NAMALWA (cell line): ENCODE results near the gene SERTAD3.
"Not testable (repeated sequence)": the region's sequence is repeated elsewhere in the genome, so short reads cannot be mapped to it uniquely, and the experiment has no call there.

Experiments
- DNase-seq: peaks from one replicate; pipeline ENCODE4 v3.0.0-alpha.2; 2015; ENCODE audit warnings: low spot score

SERTAD3 gene

GRCh38 chr19:40457953-40458596, 13.9 kb upstream of the SERTAD3 start:
- DNase-seq = no peak

DNA sequence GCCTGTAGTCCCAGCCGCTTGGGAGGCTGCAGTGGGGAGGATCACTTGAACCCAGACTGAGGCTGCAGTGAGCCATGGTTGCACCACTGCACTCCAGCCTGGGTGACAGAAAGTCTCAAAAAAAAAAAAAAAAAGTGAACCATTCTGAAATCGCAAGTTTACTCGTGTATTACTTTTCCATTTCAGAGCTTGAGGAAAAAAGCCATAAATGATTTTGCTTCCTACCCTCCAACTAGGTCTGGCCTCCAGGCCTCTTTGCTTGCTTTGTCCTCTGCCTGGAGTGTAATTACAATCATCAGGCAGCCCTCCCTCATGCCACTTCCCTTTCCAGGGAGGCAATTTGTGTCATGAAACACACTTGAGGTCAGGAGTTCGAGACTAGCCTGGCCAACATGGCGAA, 12.9 kb upstream of the SERTAD3 start:
- no peak for DNase-seq

- DNase-seq = not testable (repeated sequence)
These were observed 9.8 kb upstream of the SERTAD3 start for GRCh38 chr19:40453943-40454342.

- no peak for DNase-seq
These were observed 9.1 kb upstream of the SERTAD3 start for GRCh38 chr19:40453151-40453735.

DNA sequence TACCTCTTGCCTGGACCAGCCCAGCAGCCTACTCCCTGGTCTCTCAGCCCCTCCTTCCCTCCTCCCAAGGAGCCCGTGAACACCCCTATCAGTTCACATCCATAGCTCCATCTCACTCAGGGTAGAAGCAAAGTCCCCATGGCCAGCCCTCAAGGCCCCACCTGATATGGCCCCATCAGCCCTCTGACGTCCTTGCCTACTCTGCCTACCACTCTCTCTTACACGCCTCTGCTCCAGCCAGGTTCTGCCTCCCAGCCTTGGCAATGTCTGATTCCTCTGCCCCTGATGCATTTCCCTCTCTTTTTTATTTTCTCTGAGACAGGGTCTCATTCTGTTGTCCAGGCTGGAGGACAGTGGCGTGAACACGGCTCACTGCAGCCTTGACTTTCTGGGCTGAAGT, 7.9 kb upstream of the SERTAD3 start:
- no peak for DNase-seq

DNA sequence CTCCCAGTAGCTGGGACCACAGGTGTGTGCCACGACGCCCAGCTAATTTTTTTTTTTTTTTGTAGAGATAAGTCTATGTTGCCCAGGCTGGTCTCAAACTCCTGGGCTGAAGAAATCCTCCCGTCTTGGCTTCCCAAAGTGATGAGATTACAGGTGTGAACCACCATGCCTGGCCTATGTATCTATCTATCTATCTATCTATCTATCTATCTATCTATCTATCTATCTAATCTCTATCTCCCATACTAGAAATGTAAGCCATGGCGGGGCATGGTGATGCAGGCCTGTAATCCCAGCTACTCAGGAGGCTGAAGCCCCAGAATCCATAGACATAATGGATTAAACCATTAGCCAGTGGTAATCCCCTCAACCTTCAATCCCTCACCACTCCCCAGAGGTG, 6.5 kb upstream of the SERTAD3 start:
- no peak for DNase-seq

GRCh38 chr19:40449506-40449905, 5.4 kb upstream of the SERTAD3 start:
- no peak for DNase-seq

- DNase-seq = no peak
These were observed 2.2 kb upstream of the SERTAD3 start for GRCh38 chr19:40446263-40446784.

GRCh38 chr19:40445780-40446262, 1.7 kb upstream of the SERTAD3 start:
- DNase-seq = no peak

GRCh38 chr19:40444825-40445312, 734 bp upstream of the SERTAD3 start:
- no peak for DNase-seq

- peak; percentile 100 for DNase-seq
These were observed 770 bp downstream of the SERTAD3 start for GRCh38 chr19:40443131-40443999.

DNA sequence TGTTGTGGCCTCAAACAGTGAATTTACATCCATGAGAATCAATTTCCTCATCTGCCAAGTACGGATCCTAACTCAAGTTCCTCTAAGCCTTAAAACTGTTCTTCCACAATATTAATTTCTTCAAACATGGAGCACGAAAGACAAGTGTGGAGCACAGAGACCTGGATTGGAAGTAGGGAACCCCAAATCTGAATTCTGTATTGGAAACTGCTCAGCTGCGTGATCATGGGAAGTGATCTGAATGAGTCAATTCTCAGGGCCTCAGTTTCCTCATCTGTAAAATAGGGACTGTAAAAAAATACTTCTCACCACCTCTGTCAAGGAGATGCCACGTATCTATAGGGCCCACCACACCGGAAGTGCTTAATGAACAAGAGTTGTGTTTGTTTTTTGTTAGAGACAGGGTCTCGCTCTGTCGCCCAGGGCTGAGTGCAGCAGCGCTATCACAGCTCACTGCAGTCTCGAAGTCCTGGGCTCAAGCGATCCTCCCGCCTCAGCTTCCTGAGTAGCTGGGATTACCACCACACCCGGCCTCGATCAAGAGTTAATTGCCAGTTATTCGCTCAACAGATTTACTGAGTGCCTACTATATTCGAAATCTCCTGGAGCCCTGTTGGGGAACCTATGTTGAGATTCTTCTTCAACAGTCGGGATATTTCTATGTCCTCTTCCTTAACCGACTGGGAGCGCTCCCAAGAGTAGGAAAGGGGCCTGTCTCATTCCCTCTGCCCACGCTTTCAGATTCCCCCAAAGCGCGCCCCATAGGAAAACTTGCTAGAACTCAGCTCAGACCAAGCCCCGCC, 1.6 kb downstream of the SERTAD3 start:
- peak; percentile 77 for DNase-seq

- DNase-seq = no peak
These were observed 2.3 kb downstream of the SERTAD3 start for GRCh38 chr19:40441719-40442253.

DNA sequence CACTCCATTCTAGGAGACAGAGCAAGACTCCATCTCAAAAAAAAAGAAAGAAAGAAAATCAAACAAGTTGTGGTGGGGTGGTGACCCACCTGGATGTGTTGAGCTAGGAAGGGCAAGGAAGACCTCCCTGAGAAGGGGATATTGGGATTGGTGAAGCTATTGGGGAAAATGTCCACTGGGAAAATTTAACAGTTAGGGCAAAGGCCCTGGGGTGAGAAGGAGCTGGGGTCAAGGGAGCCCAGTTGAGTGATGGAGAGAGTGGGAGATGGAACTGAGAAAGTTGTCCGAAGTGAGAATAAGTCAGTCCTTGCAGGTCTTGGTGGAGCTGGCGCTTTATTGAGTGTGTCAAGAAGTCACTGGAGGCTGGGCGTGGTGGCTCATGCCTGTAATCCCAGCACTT, 5.9 kb downstream of the SERTAD3 start:
- no peak for DNase-seq

- peak; percentile 32 for DNase-seq
These were observed 10.5 kb downstream of the SERTAD3 start for GRCh38 chr19:40433391-40434216.

DNA sequence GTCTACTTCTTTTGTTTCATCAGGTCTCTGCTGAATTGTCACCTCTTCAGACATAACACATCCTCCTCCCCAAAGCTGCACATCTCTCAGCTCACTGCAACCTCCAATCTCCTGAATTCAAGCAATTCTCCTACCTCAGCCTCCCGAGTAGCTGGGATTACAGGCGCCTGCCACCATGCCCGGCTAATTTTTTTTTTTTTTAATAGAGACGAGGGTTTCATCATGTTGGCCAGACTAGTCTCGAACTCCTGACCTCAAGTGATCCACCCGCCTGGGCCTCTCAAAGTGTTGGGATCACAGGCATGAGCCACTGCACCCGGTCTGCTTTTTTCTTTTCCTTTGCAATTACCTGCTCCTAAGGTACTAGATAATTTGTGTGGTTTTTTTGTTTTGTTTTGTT, 11.4 kb downstream of the SERTAD3 start:
- not testable (repeated sequence) for DNase-seq

- DNase-seq = no peak
These were observed 12.4 kb downstream of the SERTAD3 start for GRCh38 chr19:40431698-40432097.

GRCh38 chr19:40430242-40430641, 13.9 kb downstream of the SERTAD3 start:
- not testable (repeated sequence) for DNase-seq

- DNase-seq = not testable (repeated sequence)
These were observed 15.9 kb downstream of the SERTAD3 start for GRCh38 chr19:40428197-40428596.
